ENCODE measurements around the gene OCA2. TPM values are rescaled to one million over a fixed set of nuclear protein-coding genes. Genes with fewer than 3 reads are reported as not detected.

Gene OCA2
- total RNA-seq, 1 donor from 2014 or later: 25.7 TPM

DNA sequence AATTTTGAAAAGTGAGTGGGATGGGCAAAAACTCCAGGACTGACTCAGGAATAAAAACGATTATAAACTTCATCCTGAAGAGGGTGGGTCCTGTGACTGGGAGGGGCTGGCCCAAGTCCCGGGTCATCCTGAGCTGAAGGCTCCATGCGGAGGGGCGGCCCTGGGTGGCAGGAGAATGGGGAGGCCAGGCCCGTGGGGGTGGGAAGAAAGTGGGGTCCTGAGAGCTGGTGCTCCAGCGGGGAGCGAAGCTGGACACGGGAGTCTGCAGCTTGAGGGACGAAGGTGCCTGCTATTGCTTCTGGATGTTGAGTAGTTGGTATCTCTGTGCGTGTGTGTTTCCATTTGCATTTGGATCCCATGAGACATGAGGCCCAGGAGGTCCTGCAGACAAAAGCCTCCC, 4.7 kb upstream of the OCA2 start:
- DNase-seq: no peak

DNA sequence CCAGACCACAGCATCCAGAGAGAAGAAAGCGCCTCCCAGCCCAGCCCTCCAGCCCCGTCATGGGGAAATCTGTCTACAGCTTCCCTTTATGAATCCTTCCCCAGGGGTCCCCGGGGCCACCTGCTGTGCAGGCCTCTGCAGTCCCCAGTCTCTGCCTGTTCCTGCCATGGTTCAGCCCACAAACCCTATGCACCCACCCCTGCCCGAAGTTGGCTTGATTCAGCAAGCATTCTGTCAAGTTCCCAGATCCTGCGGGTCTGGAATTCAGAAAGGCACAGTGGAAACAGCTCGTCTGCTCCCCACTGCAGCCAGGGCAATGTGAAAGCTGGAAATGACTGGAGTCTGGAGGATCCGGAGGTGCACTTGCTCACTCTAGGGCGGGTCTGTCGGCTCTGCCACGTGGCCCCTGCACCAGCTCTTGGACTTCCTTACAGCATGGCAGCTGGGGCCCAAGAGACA, 2.9 kb upstream of the OCA2 start:
- no peak for DNase-seq

- no peak for DNase-seq
Measured at GRCh38 chr15:28101201-28101600, 2.1 kb upstream of the OCA2 start.

GRCh38 chr15:28100516-28101195, 1.5 kb upstream of the OCA2 start:
- DNase-seq: no peak

DNA sequence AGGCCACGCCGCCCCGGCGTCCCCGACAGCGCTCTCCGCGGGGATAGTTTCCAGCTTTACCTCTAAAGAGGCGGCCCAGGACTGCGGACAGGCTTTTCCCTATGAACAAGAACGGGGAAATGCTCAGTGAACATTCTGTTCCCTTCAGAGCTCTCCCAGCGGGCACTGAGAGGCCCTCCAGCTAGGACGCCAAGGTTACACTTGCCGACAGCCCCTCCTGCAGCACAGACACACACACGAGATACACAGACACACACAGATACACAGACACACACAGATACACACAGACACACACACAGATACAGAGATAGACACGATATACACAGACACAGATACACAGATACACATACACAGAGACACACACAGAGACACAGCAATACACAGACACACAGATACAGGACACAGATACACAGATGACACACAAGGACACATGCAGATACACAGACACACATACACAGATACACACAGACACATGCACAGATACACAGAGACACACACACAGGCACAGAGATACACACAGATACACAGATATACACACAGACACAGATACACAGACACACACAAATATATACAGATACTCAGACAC, 533 bp upstream of the OCA2 start:
- no peak for DNase-seq

- DNase-seq: no peak
Measured at GRCh38 chr15:28098360-28098765, 752 bp downstream of the OCA2 start.

GRCh38 chr15:28097656-28098359, 1.3 kb downstream of the OCA2 start:
- DNase-seq: no peak

DNA sequence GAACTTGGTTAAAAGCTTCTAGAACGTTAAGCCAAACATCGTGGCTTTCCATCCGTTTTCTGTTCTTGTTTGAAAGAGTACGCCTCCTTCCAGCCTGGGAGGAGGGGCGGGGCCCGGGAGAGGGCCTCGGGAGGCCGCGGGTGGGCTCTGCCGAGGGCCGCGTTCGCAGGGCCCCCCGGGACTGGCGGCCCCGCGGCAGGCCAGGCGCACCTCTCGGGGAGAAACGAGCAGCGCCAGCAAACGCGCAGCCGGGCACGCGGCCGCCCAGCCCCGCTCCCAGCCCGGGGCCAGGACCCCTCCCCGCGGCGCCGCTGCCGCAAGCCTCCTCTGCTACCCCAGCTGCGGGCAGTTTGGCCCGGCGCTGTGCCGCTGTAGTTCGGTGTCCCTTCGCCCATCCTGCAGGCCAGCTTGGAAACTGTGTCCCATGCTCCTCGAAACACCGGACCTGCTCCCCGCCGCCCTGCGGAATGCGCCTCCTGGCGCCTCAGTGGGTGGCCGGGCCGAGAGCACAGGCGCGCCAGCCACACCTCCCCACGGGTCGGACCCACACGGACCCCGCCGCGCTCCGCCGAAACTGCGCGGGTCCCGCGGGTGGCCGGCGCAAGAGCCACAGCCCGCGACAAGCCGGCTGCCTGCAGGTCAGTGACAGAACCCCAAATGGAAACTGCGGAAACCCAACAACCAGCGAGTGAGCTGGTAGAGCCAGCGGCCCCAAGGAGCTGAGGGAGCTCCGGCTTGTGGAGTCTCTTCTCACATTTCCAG, 2.3 kb downstream of the OCA2 start:
- no peak for DNase-seq

DNA sequence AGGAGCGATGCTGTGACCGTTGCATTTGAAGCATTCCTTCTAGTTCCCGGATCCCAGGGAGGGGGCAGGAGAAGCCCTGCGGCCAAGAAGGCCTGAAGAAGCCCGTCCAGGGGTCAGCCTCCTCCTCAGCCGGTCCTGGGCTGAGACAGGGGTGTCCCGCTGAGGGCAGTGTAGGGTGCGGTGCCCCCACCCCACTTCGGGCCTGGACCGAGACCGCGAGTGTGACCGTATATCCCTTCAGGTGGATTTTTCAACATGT, 2.8 kb downstream of the OCA2 start:
- DNase-seq: no peak

- no peak for DNase-seq
Measured at GRCh38 chr15:28094732-28095521, 4.2 kb downstream of the OCA2 start.

GRCh38 chr15:28093752-28094535, 5.2 kb downstream of the OCA2 start:
- no peak for DNase-seq

DNA sequence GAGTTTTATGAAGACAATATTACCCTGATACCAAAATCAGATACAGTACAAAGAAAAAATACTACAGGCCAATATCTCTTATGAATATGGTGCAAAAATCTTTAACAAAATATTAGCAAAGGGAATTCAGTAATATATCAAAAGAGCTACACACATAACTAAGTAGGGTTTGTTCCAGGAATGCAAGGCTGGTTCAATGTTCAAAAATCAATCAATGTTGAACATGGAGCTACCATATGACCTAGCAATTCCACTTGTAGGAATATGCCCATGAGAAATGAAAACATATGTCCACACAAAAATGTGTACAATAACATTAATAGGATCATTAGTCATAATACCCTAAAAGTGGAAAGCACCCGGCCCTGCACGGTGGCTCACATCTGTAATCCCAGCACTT, 7.8 kb downstream of the OCA2 start:
- DNase-seq: no peak

DNA sequence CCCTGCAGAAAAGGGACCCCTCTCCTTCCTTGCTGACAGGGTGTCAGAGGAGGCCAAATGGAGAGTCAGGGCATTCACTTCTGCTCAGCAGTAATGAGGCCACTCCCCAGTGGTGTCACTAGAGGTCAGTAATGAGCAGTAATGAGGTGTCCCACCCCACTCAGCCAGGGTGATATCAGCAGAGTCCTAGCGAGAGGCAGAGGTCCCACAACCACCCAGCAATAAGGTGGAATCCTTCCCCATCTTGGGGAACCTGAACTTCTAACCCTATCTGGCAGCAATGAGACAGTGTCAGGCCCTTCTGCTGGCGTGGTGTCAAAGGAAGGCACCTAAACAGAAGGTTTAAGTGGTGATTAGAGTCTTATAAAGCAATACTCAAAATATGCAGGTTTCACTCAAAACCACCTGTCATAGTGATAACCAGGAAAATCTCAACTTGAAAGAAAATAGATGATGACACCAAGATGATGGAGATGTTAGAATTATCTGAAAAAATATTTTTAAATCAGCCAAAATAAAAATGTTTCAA, 12.9 kb downstream of the OCA2 start:
- DNase-seq: no peak

DNA sequence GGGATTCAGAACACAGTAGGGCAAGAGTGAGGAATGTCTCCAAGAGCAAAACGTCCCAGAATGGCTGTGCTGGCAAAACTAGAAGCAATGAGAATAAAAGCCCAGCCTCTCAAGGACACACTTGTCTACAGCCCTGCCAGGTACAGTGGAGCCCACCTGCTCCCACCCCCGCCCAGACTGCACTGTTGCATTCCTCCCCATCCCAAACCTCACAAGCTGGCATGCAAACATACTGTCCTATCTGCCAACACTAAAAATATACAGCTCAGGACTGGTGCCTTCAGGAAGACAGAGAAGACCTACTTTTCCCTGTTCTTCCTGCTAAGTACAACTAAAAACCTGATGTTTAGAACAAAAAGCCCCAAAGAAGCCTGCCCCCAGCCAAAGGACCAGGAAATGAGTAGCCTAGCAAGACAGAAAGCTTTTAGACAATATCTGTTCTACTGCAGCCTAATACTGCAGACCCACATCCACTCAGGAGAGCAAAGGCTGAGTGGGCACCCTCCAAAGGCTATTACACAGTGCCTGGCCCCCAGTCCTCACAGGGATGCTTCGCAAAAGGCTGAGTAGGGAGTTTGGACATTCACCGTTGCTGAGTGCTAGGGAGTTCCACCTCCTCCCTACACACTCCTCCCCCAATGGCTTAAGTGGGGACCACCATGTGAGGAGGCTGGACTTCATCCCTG, 13.5 kb downstream of the OCA2 start:
- no peak for DNase-seq

- no peak for DNase-seq
Measured at GRCh38 chr15:28084547-28084946, 14.6 kb downstream of the OCA2 start.

DNA sequence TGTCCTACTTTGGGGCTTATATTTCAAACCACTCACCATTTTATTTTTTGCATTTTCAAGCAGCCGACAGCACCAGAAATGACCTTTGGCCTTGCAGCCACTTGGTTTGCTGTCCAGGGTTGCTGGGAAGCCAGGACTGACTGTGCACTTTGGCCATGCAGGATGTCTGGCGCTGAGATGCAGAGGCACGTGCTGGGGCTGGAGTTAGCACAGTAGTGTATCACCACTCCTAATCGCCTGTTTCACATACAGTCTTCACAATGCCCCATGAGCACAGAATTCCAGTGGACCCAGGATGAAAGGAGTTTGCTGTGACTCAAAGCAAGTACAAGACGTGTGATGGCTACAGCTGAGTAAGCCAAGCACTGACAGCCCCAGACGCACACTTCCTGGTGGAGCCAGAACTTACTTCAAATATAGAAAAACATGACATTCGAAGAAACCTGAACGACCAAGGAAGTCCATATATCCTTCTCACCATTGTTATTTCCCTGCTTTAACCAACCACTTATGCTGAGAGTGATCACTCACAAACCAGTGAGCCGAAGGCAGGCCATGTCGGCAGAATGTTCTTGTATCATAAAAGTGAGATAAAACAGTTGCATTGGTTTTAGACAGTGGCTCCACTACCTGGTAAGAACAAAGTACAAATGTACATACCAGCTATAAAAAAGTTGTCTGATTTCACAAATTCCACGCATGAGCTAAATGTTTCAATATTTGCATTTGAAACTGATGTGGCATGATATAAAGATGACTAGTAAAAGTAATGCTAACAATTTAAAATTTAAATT, 16.0 kb downstream of the OCA2 start:
- no peak for DNase-seq

DNA sequence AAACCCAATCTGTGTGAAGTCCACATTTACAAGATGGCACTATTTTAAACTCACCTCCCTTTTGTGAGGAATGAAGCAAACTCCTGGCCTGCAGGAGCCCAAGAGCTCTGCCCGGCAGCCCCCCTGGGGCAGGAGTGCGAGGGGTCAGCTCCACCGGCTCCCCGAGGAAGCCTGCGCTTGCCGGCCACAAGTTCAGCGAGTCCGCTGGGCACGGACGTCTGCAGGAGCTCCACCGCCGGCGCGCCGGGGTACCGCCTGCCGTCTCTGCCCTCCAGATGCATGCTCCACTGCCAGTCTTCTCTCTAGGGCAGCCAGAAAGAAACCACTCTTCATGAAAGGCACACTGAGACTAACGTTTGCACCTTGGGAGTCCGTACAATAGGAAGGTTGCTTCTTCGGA, 17.5 kb downstream of the OCA2 start:
- no peak for DNase-seq

DNA sequence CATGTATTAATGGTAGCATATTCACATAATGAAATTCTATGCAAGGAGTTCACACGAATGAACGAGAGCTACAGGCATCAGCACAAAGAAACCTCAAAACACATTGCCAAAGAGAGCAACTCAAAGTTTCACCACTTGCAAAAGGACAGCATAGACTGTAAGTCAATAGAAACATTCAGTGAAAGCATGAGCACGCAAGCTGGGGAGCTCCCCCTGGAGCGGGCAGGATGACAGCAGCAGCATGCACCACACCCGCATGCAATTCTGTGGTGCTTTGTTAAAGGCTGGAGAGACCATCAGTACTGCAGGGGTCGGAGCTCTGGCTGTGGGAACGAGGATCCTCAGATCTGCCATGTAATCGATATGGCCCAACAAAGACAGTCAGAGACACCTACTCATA, 18.7 kb downstream of the OCA2 start:
- no peak for DNase-seq

DNA sequence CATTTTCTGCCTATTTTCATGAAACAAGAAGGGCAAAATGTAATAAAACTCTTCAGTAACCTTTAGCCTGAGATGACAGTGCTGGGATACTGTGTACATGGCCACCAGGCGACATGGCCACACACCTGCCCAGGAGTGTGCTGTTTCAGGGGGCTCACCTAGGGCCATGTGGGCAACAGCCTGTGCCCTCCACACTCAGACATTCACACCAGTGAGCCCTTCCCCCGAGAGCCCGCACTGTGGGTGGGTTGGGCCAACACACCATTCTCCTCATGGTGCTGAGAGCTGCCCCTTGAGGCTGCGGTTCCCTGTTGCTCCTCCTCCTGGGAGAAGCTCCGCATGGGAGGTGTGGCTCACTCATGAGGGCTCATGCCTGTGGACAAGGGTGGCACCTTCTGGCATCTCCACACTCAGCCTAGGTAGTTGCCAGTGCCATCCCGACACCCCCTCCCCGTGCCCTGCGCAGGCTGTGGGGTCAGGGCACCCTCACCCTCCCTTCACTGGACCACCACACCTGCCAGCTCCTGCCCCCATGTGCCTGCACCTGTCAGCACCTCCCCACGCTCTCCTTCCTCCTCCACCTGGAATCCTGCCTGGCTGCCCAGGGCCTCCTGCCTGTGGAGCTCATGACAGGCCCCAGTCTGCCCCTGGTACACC, 19.7 kb downstream of the OCA2 start:
- no peak for DNase-seq
